K562 (cell line): ENCODE results near the gene GLIS1. TPM values are rescaled to one million over a fixed set of nuclear protein-coding genes. Genes with fewer than 3 reads are reported as not detected.

Source experiments
- ATAC-seq: fragments of 200-7000 bp; cut with Tn5 transposase; 3 replicates; pipeline ENCODE4 v1.9.1; 2020; ENCODE audit warnings: moderate library complexity
- BruUV-seq: library from RNA; stranded (reverse); fragments of 400-500 nt; replicated peaks from 2 replicates; lab custom pipeline; 2021; lab: Mats Ljungman, UMichigan
- CTCF ChIA-PET: fragments of 300-600 bp; formaldehyde crosslinking; extraction: SDS; loops from one replicate; lab custom pipeline; 2021; ENCODE audit warnings: low intra/inter-chr PET ratio; lab: Yijun Ruan, JAX
- POLR2A ChIA-PET: fragments of 300-600, 350-650 bp; sonication (Branson Sonifier 250); formaldehyde crosslinking; extraction: SDS; loops from one replicate; lab custom pipeline; 2021; ENCODE audit warnings: antibody characterized with exemption, inconsistent platforms; lab: Yijun Ruan, JAX
- DNase-seq, 4 experiments: peaks; one replicate each; pipeline versions ENCODE4 v3.0.0 to v3.0.0-alpha.2; 2011 to 2018; ENCODE audit warnings: low spot score in 3 of 4, mixed read lengths in 3 of 4; ENCODE audit errors: extremely low read depth in 1 of 4
- FAIRE-seq: peaks from 2 replicates; lab custom pipeline; 2011; peaks lifted over from hg19 to GRCh38; lab: Jason Lieb, UNC
- H2AFZ ChIP-seq: 2 replicates; pipeline ENCODE4 v1.6.0; 2011; ENCODE audit warnings: low read depth, low read length, control low read depth, inconsistent platforms
- H3K27ac ChIP-seq: fragments of 200-600 bp; 3 replicates; pipeline ENCODE4 v1.8.0; 2011; ENCODE audit warnings: low read depth, mild to moderate bottlenecking, control low read depth, inconsistent platforms, low read length, moderate library complexity, mixed read lengths; ENCODE audit errors: extremely low read depth
- H3K27me3 ChIP-seq, 2 experiments: fragments of 300-600 bp in 1 of 2; 2 replicates in 1 of 2; 3 replicates in 1 of 2; pipeline versions ENCODE4 v1.6.0 to v1.8.0; 2011; ENCODE audit warnings: inconsistent platforms in 2 of 2, low read length in 2 of 2, mild to moderate bottlenecking in 1 of 2, mixed read lengths in 1 of 2, moderate library complexity in 1 of 2; ENCODE audit not compliant: control insufficient read depth in 2 of 2, insufficient read depth in 2 of 2
- H3K36me3 ChIP-seq: fragments of 300-600 bp; 3 replicates; pipeline ENCODE4 v1.8.0; 2011; ENCODE audit warnings: mild to moderate bottlenecking, low read length, inconsistent platforms; ENCODE audit not compliant: control insufficient read depth, insufficient read depth
- H3K4me1 ChIP-seq, 2 experiments: fragments of 200-600 bp in 1 of 2; replicated peaks in 1 of 2; 2 replicates in 1 of 2; 3 replicates in 1 of 2; pipeline versions ENCODE4 v1.5.1 to v1.8.0; 2011; ENCODE audit warnings: inconsistent platforms in 2 of 2, low read length in 2 of 2, mild to moderate bottlenecking in 1 of 2, mixed read lengths in 1 of 2, moderate library complexity in 1 of 2; ENCODE audit not compliant: control insufficient read depth in 2 of 2, insufficient read depth in 2 of 2
- H3K4me2 ChIP-seq: 2 replicates; pipeline ENCODE4 v1.6.1; 2011; ENCODE audit warnings: low read length, control low read depth, inconsistent platforms, mixed read lengths; ENCODE audit not compliant: insufficient read depth
- H3K4me3 ChIP-seq: fragments of 200-600 bp; sonication (generic), shearing (Covaris generic); 2 replicates; pipeline ENCODE4 v1.5.1; 2016; ENCODE audit warnings: control low read depth, inconsistent platforms
- H3K79me2 ChIP-seq: fragments of 200-600 bp; 3 replicates; pipeline ENCODE4 v1.8.0; 2011; ENCODE audit warnings: low read length, inconsistent platforms; ENCODE audit not compliant: control insufficient read depth, insufficient read depth
- H3K9ac ChIP-seq, 2 experiments: 2 replicates each; pipeline versions ENCODE4 v1.6.0 to v1.6.1; 2011; ENCODE audit warnings: low read depth in 2 of 2, low read length in 2 of 2, control low read depth in 1 of 2, inconsistent platforms in 1 of 2, mild to moderate bottlenecking in 1 of 2, mixed read lengths in 1 of 2; ENCODE audit not compliant: insufficient read depth in 1 of 2
- H3K9me1 ChIP-seq: one replicate; pipeline ENCODE4 v1.6.0; 2011; ENCODE audit warnings: inconsistent platforms, mild to moderate bottlenecking, low read length, moderate library complexity; ENCODE audit not compliant: control insufficient read depth, insufficient read depth
- H3K9me3 ChIP-seq: replicated peaks from 2 replicates; pipeline ENCODE4 v1.5.1; 2011; ENCODE audit warnings: low read depth, low read length, inconsistent platforms; ENCODE audit not compliant: control insufficient read depth, insufficient read depth
- H4K20me1 ChIP-seq: replicated peaks from 2 replicates; pipeline ENCODE4 v1.6.1; 2011; ENCODE audit warnings: low read length, inconsistent platforms, mixed read lengths; ENCODE audit not compliant: control insufficient read depth, insufficient read depth
- EZH2 ChIP-seq: IDR thresholded peaks from 2 replicates; pipeline ENCODE4 v1.6.1; 2012; ENCODE audit warnings: low read depth, mild to moderate bottlenecking, inconsistent platforms, low read length, borderline replicate concordance
- KDM1A ChIP-seq, 2 experiments: fragments of 450-650 bp; IDR thresholded peaks; 2 replicates each; pipeline ENCODE4 v1.6.1; 2016; ENCODE audit warnings: mild to moderate bottlenecking in 2 of 2
- LEF1 ChIP-seq: fragments of 450-650 bp; IDR thresholded peaks from 2 replicates; pipeline ENCODE4 v1.6.1; 2016; ENCODE audit warnings: mild to moderate bottlenecking
- WGBS: fragments of 100-300 bp; shearing (Covaris generic); methylation state at CpG from one replicate; pipeline ENCODE4 v1.1.6; 2016; ENCODE audit warnings: low coverage, mixed read lengths; ENCODE audit not compliant: insufficient coverage; ENCODE audit errors: missing lambda C conversion rate; 5-methylcytosine and 5-hydroxymethylcytosine counted together
- in situ Hi-C: fragments of 300-500 bp; cut with MboI; formaldehyde crosslinking; loops from 4 replicates; pipeline ENCODE4 v1.15.0; 2018; ENCODE audit warnings: inconsistent platforms, mixed read lengths
- intact Hi-C: fragments of 100-400 bp; cut with micrococcal nuclease; formaldehyde crosslinking; loops from 2 replicates; pipeline ENCODE4 v1.14.2; 2022
- polyA plus RNA-seq, 8 experiments: library from polyadenylated mRNA; depleted of rRNA in 4 of 8; stranded (reverse) in 5 of 8; unstranded in 3 of 8; fragments of >200 nt; fragmentation: Nextera tagmentation in 2 of 8; fragmentation: Illumina TruSeq in 1 of 8; extraction: Ambion mirVana in 2 of 8; extraction: Trizol in 1 of 8; gene quantifications; 2 replicates each; pipeline versions ENCODE4 v1.2.1 to v1.2.3, GENCODE V29; 2011 to 2014; ENCODE audit warnings: inconsistent platforms in 1 of 8, missing spikeins in 1 of 8
- total RNA-seq, 7 experiments: library from RNA; depleted of rRNA in 6 of 7; stranded (reverse); fragments of >200 nt in 6 of 7; fragmentation: Illumina TruSeq in 2 of 7; extraction: Trizol in 2 of 7; gene quantifications; 2 replicates each; pipeline versions ENCODE4 v1.2.1 to v1.2.3, GENCODE V29; 2011 to 2021; ENCODE audit warnings: low replicate concordance in 1 of 7

The GLIS1 gene
- total and polyA plus RNA-seq, 9 of the 15 experiments (the other 6 are each of a cell fraction or from before 2014, with no cell fraction given) = not detected

- H3K4me1 ChIP-seq = no peaks in the 10 kb centered on the region
- H3K27ac ChIP-seq = no peak overlapping the region
- POLR2A ChIA-PET = interaction anchor here (0.6 kb wide), 1 partner anchor 29 kb away, joined by 3 read pairs; no protein-coding TSS in a partner anchor
- peaks cover 3% of the 10 kb centered on the region for H4K20me1 ChIP-seq
- in situ Hi-C loops = no loop called here
- intact Hi-C loops = no loop called here
- WGBS = 7% methylated on average over 1 of the region's 1 CpG
- FAIRE-seq (no peak), ATAC-seq (no peak)
- no peaks in the 10 kb centered on the region for H3K36me3 ChIP-seq
- H3K27me3 ChIP-seq = peaks cover 6 to 44% of the 10 kb centered on the region in 2 experiments; a peak in 3 of 5 replicates
- no peak overlapping the region for H3K4me2 ChIP-seq
- CTCF ChIA-PET = no interaction called here
- H2AFZ ChIP-seq = no peak overlapping the region
- no peaks in the 10 kb centered on the region for H3K9me1 ChIP-seq
- TF ChIP-seq KDM1A (IDR thresholded peaks at IDR 0.05) = no peak
- TF ChIP-seq, all 486 proteins: peak for 0
- DNase-seq = no peak
- H3K79me2 ChIP-seq = no peaks in the 10 kb centered on the region
- H3K4me3 ChIP-seq = no peak overlapping the region
- no peaks in the 10 kb centered on the region for H3K9me3 ChIP-seq
- BruUV-seq = no TSS peak
- H3K9ac ChIP-seq = no peak overlapping the region
Measured at GRCh38 chr1:53666566-53666965, 72.4 kb downstream of the GLIS1 start.

GRCh38 chr1:53665996-53666395 lies 73.0 kb downstream of the GLIS1 start:
- Histone ChIP-seq H4K20me1 (peaks cover 3% of the 10 kb centered on the region), H3K36me3 (no peaks in the 10 kb centered on the region), H3K79me2 (no peaks in the 10 kb centered on the region), H3K9me1 (no peaks in the 10 kb centered on the region), H3K4me3 (no peak overlapping the region), H3K4me2 (no peak overlapping the region), H3K9me3 (no peaks in the 10 kb centered on the region), H3K27ac (no peak overlapping the region), H2AFZ (no peak overlapping the region), H3K4me1 (no peaks in the 10 kb centered on the region), H3K9ac (no peak overlapping the region), H3K27me3 (peaks cover 7 to 48% of the 10 kb centered on the region in 2 experiments; a peak in 3 of 5 replicates)
- CTCF ChIA-PET = no interaction called here
- DNase-seq (no peak), FAIRE-seq (no peak), ATAC-seq (no peak)
- no TSS peak for BruUV-seq
- 0% methylated on average over 2 of the region's 2 CpGs for WGBS
- intact Hi-C loops = no loop called here
- POLR2A ChIA-PET = no interaction called here
- TF ChIP-seq EZH2 (no peak), LEF1 (no peak)
- in situ Hi-C loops = no loop called here
